Hepatocyte (in vitro differentiated cells): Measurements from ENCODE around the gene TMEM114. TPM values are rescaled to one million over a fixed set of nuclear protein-coding genes. Genes with fewer than 3 reads are reported as not detected.

Experiments
- DNase-seq: peaks from one replicate; pipeline ENCODE4 v3.0.0-alpha.2; 2016; ENCODE audit warnings: low spot score
- H2AFZ ChIP-seq: fragments of 200-600 bp; sonication (generic); 2 replicates; pipeline ENCODE4 v1.6.0; 2016; ENCODE audit warnings: antibody characterized with exemption, mild to moderate bottlenecking
- H3K27ac ChIP-seq: fragments of 200-600 bp; sonication (generic); 2 replicates; pipeline ENCODE4 v1.5.1; 2016; ENCODE audit warnings: mild to moderate bottlenecking
- H3K27me3 ChIP-seq: fragments of 200-600 bp; sonication (generic); 2 replicates; pipeline ENCODE4 v1.6.1; 2016
- H3K36me3 ChIP-seq: fragments of 200-600 bp; sonication (generic); replicated peaks from 2 replicates; pipeline ENCODE4 v1.5.1; 2016; ENCODE audit warnings: low read depth; ENCODE audit not compliant: insufficient read depth
- H3K4me1 ChIP-seq: fragments of 200-600 bp; sonication (generic); 2 replicates; pipeline ENCODE4 v1.5.1; 2016; ENCODE audit warnings: mild to moderate bottlenecking, moderate library complexity; ENCODE audit not compliant: insufficient read depth
- H3K4me2 ChIP-seq: fragments of 200-600 bp; sonication (generic); 2 replicates; pipeline ENCODE4 v1.6.0; 2016
- H3K4me3 ChIP-seq: fragments of 200-600 bp; sonication (generic); 2 replicates; pipeline ENCODE4 v1.5.1; 2016; ENCODE audit warnings: mild to moderate bottlenecking
- H3K79me2 ChIP-seq: fragments of 200-600 bp; sonication (generic); 2 replicates; pipeline ENCODE4 v1.6.0; 2017; ENCODE audit warnings: mild to moderate bottlenecking
- H3K9me2 ChIP-seq: fragments of 200-600 bp; sonication (generic); replicated peaks from 2 replicates; pipeline ENCODE4 v1.6.0; 2017; ENCODE audit warnings: mild to moderate bottlenecking; ENCODE audit not compliant: insufficient read depth
- H3K9me3 ChIP-seq: fragments of 200-600 bp; sonication (generic); 2 replicates; pipeline ENCODE4 v1.5.1; 2016; ENCODE audit warnings: low read depth, mild to moderate bottlenecking
- H4K20me1 ChIP-seq: fragments of 200-600 bp; sonication (generic); 2 replicates; pipeline ENCODE4 v1.6.0; 2016; ENCODE audit warnings: mild to moderate bottlenecking; ENCODE audit not compliant: insufficient read depth, poor library complexity, severe bottlenecking
- CTCF ChIP-seq: fragments of 200-600 bp; sonication (generic); IDR thresholded peaks from 2 replicates; pipeline ENCODE4 v1.5.1; 2016; ENCODE audit warnings: antibody characterized with exemption, mild to moderate bottlenecking; ENCODE audit not compliant: poor library complexity
- EZH2 ChIP-seq: fragments of 200-600 bp; sonication (generic); IDR thresholded peaks from 2 replicates; pipeline ENCODE4 v1.6.1; 2016; ENCODE audit warnings: antibody characterized with exemption, mild to moderate bottlenecking, borderline replicate concordance
- EZH2phosphoT487 ChIP-seq: fragments of 200-600 bp; sonication (generic); IDR thresholded peaks from one replicate; pipeline ENCODE4 v1.6.1; 2018; ENCODE audit warnings: antibody characterized with exemption, mild to moderate bottlenecking, low read depth, moderate library complexity; ENCODE audit not compliant: unreplicated experiment, severe bottlenecking
- WGBS: methylation state at CpG from one replicate; pipeline ENCODE4 v1.1.6; 2016; ENCODE audit warnings: low lambda C conversion rate; ENCODE audit errors: missing lambda C conversion rate; 5-methylcytosine and 5-hydroxymethylcytosine counted together
- polyA plus RNA-seq: library from polyadenylated mRNA; unstranded; fragments of >200 nt; fragmentation: Nextera tagmentation; extraction: Ambion mirVana; gene quantifications from 2 replicates; pipeline ENCODE4 v1.2.1, GENCODE V29; 2016
- total RNA-seq: library from RNA; depleted of rRNA; stranded (reverse); fragments of >200 nt; gene quantifications from 2 replicates; pipeline ENCODE4 v1.2.3, GENCODE V29; 2014

TMEM114 gene
- total and polyA plus RNA-seq, 2 experiments from 2014 or later = not detected

DNA sequence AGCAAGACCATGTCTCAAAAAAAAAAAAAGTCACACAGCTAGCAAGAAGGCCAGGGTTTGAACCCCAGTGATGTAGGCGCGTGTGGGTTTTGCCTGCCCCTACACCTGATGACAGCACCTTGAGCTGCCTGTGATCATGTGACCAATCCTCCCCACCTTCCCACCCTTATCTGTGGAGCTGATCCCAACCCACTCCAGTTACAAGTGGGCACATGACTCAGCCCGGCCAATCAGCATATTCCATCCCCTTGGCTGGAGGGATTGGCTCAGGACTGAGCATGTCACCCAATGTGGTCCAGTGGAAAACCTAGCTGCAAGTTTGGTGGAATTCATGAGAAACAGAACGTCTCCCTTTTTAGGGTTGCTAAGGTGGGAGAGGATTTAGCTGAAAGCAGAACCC is 6.6 kb downstream of the TMEM114 start:
- peaks cover 27% of the 10 kb centered on the region for H3K27me3 ChIP-seq
- no peak overlapping the region for H3K4me3 ChIP-seq
- H3K79me2 ChIP-seq = no peaks in the 10 kb centered on the region
- H3K9me3 ChIP-seq = no peaks in the 10 kb centered on the region
- no peak for TF ChIP-seq EZH2phosphoT487
- no peaks in the 10 kb centered on the region for H3K36me3 ChIP-seq
- 84% methylated on average over 4 of the region's 4 CpGs for WGBS
- no peaks in the 10 kb centered on the region for H3K9me2 ChIP-seq
- H2AFZ ChIP-seq = no peak overlapping the region
- H4K20me1 ChIP-seq = no peaks in the 10 kb centered on the region
- DNase-seq = no peak
- no peaks in the 10 kb centered on the region for H3K4me1 ChIP-seq
- H3K27ac ChIP-seq = no peak overlapping the region
- H3K4me2 ChIP-seq = no peak overlapping the region

DNA sequence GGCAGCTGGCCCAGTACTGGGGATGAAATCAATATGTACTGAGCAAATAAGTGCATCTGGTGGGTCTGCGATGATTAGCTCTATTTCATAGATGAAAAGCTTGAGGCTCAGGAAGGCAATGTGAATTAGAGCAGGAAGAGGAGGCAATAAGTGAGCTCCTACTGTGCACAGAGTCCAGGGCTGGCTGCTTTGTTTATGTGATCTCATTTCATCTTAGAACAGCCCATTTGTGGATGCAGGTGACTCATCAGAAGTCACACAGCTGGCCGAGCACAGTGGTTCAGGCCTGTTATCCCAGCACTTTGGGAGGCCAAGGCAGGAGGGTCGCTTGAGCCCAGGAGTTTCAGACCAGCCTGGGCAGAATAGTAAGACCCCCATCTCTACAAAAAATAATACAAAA is 7.1 kb downstream of the TMEM114 start:
- H4K20me1 ChIP-seq = no peaks in the 10 kb centered on the region
- H3K9me2 ChIP-seq = no peaks in the 10 kb centered on the region
- no peaks in the 10 kb centered on the region for H3K4me1 ChIP-seq
- H3K4me2 ChIP-seq = no peak overlapping the region
- no peak for DNase-seq
- no peaks in the 10 kb centered on the region for H3K9me3 ChIP-seq
- no peak overlapping the region for H2AFZ ChIP-seq
- no peaks in the 10 kb centered on the region for H3K36me3 ChIP-seq
- H3K27ac ChIP-seq = no peak overlapping the region
- peaks cover 22% of the 10 kb centered on the region for H3K27me3 ChIP-seq
- H3K4me3 ChIP-seq = no peak overlapping the region
- 72% methylated on average over 3 of the region's 3 CpGs for WGBS
- no peaks in the 10 kb centered on the region for H3K79me2 ChIP-seq
- TF ChIP-seq EZH2 (no peak), EZH2phosphoT487 (no peak), CTCF (no peak)

DNA sequence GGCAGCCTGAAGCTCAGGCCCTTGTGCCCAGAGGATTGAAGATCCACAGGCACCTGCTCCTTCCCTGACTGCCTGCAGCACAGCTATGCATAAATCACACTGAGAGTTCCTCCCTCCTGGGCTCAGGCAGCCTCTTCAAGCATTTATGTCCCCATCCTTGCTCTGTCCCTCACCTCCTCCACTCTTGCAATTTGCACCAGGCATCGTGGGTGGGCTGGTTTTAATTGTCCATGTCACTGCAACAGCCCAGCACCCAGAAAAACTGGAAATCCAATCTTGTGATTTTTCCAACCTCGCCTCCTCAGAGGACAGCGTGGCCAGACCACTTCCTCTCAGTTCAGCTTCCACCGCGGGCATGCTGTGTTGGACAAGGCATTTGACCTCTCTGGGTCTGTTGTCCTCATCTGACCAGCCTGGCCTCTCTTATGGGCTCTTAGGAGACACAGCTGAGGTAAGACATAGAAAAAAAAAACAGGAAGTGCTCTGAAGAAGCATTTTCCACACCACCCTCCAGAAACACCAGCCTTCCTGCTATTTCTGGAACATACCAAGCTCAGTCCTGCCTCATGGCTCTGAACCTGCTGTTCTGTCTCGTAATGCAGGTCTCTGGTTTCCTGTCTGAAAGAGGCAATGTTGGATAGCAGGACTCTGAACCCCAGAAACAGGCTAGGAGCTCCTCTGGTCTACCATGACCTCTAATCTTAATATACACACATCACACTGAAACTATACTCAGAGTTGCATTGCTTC is 8.3 kb downstream of the TMEM114 start:
- 61% methylated on average over 6 of the region's 6 CpGs for WGBS
- H2AFZ ChIP-seq = no peak overlapping the region
- no peaks in the 10 kb centered on the region for H3K4me1 ChIP-seq
- no peaks in the 10 kb centered on the region for H3K9me2 ChIP-seq
- H3K9me3 ChIP-seq = no peaks in the 10 kb centered on the region
- no peaks in the 10 kb centered on the region for H3K79me2 ChIP-seq
- peaks cover 10% of the 10 kb centered on the region for H3K27me3 ChIP-seq
- H3K4me3 ChIP-seq = no peak overlapping the region
- TF ChIP-seq EZH2phosphoT487 = no peak
- no peak for TF ChIP-seq CTCF
- TF ChIP-seq EZH2 = no peak
- H3K4me2 ChIP-seq = no peak overlapping the region
- no peaks in the 10 kb centered on the region for H3K36me3 ChIP-seq
- DNase-seq = no peak
- H4K20me1 ChIP-seq = no peaks in the 10 kb centered on the region
- no peak overlapping the region for H3K27ac ChIP-seq

- Histone ChIP-seq H3K4me3 (no peak overlapping the region), H3K9me3 (no peaks in the 10 kb centered on the region), H3K27ac (no peak overlapping the region), H3K36me3 (no peaks in the 10 kb centered on the region), H4K20me1 (no peaks in the 10 kb centered on the region), H3K79me2 (no peaks in the 10 kb centered on the region), H3K27me3 (peaks cover 6% of the 10 kb centered on the region), H3K4me1 (no peaks in the 10 kb centered on the region), H3K4me2 (no peak overlapping the region), H2AFZ (no peak overlapping the region), H3K9me2 (no peaks in the 10 kb centered on the region)
- DNase-seq = no peak
- TF ChIP-seq EZH2 = no peak
- TF ChIP-seq EZH2phosphoT487 = no peak
- no peak for TF ChIP-seq CTCF
- 90% methylated on average over 9 of the region's 9 CpGs for WGBS
These were observed 10.8 kb downstream of the TMEM114 start for GRCh38 chr16:8579559-8579958.
